GM06990 (cell line): ENCODE results near the gene VDR.

ENCODE experiments used
- DNase-seq: peaks from one replicate; pipeline ENCODE4 v3.0.0-alpha.2; 2011; ENCODE audit not compliant: insufficient read length; ENCODE audit errors: extremely low read depth
- H3K27me3 ChIP-seq: replicated peaks from 2 replicates; pipeline ENCODE4 v1.6.0; 2011; ENCODE audit warnings: low read length; ENCODE audit not compliant: control insufficient read depth, insufficient read depth
- H3K36me3 ChIP-seq: 2 replicates; pipeline ENCODE4 v1.5.1; 2011; ENCODE audit warnings: low read length; ENCODE audit not compliant: control insufficient read depth, insufficient read depth
- H3K4me3 ChIP-seq: replicated peaks from 2 replicates; pipeline ENCODE4 v1.5.1; 2011; ENCODE audit warnings: low read depth, mild to moderate bottlenecking, control low read depth, low read length
- TF ChIP-seq, protein P1 (sequence below): IDR thresholded peaks from 2 replicates; pipeline ENCODE4 v1.5.1; 2011; ENCODE audit warnings: low read length, control low read depth, mild to moderate bottlenecking, inconsistent platforms; ENCODE audit not compliant: insufficient read depth, poor library complexity, severe bottlenecking

VDR gene

DNA sequence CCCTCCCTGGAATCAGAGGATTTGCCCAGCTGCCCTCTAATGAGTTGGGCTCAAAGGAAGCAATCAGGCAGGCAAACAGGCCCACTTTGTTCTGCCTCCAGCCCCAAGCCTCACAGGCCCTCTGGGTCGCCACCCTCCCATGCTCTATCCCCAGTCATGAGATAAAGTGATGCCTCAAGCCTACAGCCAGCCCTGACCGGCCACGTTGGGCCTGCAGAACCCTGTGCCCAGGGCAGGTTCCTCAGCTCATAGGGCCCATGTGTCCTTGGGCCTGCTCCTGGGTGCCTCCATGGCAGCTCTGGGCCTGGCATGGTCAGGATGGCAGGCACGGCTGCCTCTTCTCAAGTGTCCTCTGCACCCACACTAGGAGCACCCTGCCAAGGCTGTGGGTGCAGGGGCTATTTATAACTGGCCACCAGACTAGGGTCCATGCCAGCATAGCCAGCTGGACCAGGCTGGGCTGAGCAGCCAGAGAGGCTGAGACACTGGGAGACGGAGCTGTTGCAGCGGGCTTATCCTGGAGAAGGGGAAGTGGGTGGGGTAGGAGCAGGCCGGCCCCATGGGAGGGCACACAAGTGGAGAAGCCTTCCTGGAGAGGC lies 105.3 kb downstream of the VDR start:
- no peak for DNase-seq
- Histone ChIP-seq H3K27me3 (no peaks in the 10 kb centered on the region), H3K4me3 (no peak overlapping the region), H3K36me3 (peaks cover 4% of the 10 kb centered on the region)
- TF ChIP-seq, protein P1, sequence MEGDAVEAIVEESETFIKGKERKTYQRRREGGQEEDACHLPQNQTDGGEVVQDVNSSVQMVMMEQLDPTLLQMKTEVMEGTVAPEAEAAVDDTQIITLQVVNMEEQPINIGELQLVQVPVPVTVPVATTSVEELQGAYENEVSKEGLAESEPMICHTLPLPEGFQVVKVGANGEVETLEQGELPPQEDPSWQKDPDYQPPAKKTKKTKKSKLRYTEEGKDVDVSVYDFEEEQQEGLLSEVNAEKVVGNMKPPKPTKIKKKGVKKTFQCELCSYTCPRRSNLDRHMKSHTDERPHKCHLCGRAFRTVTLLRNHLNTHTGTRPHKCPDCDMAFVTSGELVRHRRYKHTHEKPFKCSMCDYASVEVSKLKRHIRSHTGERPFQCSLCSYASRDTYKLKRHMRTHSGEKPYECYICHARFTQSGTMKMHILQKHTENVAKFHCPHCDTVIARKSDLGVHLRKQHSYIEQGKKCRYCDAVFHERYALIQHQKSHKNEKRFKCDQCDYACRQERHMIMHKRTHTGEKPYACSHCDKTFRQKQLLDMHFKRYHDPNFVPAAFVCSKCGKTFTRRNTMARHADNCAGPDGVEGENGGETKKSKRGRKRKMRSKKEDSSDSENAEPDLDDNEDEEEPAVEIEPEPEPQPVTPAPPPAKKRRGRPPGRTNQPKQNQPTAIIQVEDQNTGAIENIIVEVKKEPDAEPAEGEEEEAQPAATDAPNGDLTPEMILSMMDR: no peak

DNA sequence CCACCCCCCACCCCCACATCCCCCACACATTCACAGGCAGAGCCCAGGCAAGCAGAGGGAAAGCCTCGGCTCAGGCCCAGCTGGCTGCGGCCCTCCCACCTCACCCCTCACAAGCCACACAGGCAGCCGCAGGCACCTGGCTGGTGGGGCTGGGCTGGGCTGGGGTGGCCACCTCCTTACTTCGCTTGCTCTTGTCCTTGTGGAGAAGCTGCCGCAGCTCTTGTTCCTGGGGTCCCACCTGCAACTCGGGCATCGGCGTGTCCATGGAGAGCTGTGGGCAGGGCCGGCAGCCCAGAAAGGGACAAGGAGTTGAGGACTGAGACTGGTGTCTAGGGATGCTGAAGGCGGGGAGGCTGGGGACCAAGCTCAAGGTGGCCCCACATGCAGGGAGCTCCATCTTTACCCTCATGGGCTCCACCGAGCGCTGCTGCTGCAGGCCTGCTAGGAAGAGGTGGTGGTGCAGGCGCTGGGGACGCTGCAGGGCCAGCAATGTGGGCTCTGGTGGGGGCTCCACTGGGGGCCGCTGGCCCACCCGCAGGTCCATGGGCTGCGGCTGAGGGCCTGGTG lies 106.3 kb downstream of the VDR start:
- Histone ChIP-seq H3K27me3 (no peaks in the 10 kb centered on the region), H3K4me3 (no peak overlapping the region), H3K36me3 (peaks cover 9% of the 10 kb centered on the region)
- DNase-seq: no peak
- TF ChIP-seq, protein P1: no peak

DNA sequence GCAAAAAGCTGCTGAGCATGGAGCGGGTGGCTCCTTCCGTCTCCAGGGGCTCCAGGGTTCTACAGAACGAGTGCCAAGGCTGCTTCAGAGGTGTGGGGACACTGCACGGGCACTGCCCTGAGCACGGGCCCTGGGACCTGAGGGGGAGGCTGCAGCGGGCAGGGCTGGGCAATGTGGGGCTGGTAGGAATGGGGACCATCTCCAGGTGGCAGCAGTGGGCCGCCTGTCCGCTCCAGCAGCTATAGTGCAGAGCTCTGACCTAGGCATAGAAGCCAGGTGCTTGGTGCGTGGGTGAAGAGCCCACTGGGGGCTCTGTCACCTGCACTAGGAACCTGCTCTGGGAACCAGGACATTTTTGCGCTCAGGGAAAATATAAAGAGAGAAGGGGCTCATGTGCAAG lies 107.4 kb downstream of the VDR start:
- Histone ChIP-seq H3K36me3 (peaks cover 11% of the 10 kb centered on the region), H3K4me3 (no peak overlapping the region), H3K27me3 (no peaks in the 10 kb centered on the region)
- no peak for DNase-seq
- TF ChIP-seq, protein P1: peak; percentile 76

DNA sequence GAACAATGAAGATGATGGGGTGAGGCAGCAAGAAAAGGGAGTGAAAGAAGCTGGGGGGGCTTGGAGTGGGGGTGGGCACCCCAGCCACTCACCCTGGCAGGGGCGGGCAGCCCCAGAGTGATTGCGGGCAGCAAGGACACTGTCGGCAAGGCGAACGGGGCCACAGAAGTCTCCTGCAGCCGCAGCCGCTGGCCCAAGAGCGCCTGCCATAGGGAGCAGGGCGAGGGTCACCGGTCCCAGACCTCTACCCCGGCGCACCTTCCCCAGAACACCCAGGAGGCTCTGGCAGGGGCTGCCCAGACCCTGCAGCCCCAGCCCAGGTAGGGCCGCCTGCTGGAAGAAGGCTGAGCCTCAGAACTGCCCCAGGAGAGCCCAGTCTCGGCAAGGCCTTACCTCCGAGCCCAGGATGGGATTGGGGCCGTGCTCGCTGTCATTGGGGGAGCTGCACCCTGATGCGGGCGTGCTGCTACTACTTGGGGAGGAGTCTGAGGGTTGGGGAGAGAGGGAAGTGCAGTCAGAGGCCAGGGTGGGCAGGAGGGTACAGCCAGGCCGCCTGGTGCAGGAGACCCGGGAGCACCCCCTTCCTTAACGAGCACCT lies 108.9 kb downstream of the VDR start:
- Histone ChIP-seq H3K27me3 (no peaks in the 10 kb centered on the region), H3K36me3 (peaks cover 16% of the 10 kb centered on the region), H3K4me3 (no peak overlapping the region)
- no peak for DNase-seq
- TF ChIP-seq, protein P1: no peak

DNA sequence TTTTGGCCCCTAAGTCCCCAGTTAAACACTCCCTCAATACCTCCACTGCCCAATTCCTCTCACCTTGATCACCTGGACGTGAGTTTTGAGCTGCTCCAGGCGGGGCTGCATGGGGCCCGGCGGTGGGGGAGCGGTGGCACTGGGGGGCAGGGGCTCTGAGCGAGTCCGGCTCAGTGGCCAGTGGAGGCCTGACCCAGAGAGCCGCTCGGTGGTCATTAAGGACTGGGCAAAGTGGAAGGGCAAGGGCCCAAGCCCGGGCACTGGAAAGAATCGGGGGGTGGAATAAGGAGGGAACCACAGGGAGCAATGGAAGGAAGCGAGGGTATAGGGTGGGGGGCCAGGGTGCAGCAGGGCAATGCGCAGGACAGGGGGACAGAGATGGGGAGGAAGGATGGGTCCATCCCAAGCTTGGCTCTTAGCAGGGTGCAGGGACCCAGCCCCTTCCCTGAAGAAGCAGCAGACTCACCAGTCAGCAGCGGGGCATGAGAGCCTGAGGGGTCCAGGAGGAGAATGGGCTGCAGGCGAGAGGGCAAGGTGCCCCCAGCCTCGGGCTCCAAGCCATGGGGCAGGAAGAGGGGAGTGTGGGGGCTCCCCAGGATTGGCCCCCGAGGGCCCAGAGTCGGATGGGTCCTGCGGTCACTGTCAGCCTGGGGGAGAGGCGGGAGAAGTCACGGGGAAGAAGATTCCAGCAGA lies 109.5 kb downstream of the VDR start:
- H3K36me3 ChIP-seq: peaks cover 19% of the 10 kb centered on the region
- no peak overlapping the region for H3K4me3 ChIP-seq
- H3K27me3 ChIP-seq: no peaks in the 10 kb centered on the region
- no peak for DNase-seq
- TF ChIP-seq, protein P1: no peak
